Right forelimb (tissue), 1 donor: Measurements from ENCODE around the gene NECTIN3.

Experiments used
- DNase-seq: peaks from one replicate; pipeline ENCODE4 v3.0.0-alpha.2; 2018

Gene NECTIN3

GRCh38 chr3:111087924-111088469 is 16.4 kb downstream of the NECTIN3 start:
- no peak for DNase-seq

- no peak for DNase-seq
These were observed 25.0 kb downstream of the NECTIN3 start for GRCh38 chr3:111096487-111097209.

- DNase-seq, result no peak
These were observed 32.2 kb downstream of the NECTIN3 start for GRCh38 chr3:111103807-111104206.

GRCh38 chr3:111106993-111107661 is 35.5 kb downstream of the NECTIN3 start:
- no peak for DNase-seq

GRCh38 chr3:111107662-111108035 is 36.0 kb downstream of the NECTIN3 start:
- no peak for DNase-seq

- DNase-seq, result no peak
These were observed 41.3 kb downstream of the NECTIN3 start for GRCh38 chr3:111112913-111113312.

GRCh38 chr3:111128884-111129283 is 57.3 kb downstream of the NECTIN3 start:
- no peak for DNase-seq

GRCh38 chr3:111130827-111131226 is 59.2 kb downstream of the NECTIN3 start:
- DNase-seq, result no peak

GRCh38 chr3:111134302-111134701 is 62.7 kb downstream of the NECTIN3 start:
- no peak for DNase-seq

- no peak for DNase-seq
These were observed 79.8 kb downstream of the NECTIN3 start for GRCh38 chr3:111151438-111151837.

GRCh38 chr3:111152496-111152895 is 80.9 kb downstream of the NECTIN3 start:
- no peak for DNase-seq

GRCh38 chr3:111156517-111156916 is 84.9 kb downstream of the NECTIN3 start:
- DNase-seq, result no peak

- no peak for DNase-seq
These were observed 87.8 kb downstream of the NECTIN3 start for GRCh38 chr3:111159391-111159790.

GRCh38 chr3:111164621-111165020 is 93.0 kb downstream of the NECTIN3 start:
- DNase-seq, result no peak

GRCh38 chr3:111165411-111165810 is 93.8 kb downstream of the NECTIN3 start:
- DNase-seq, result no peak

- no peak for DNase-seq
These were observed 101.8 kb downstream of the NECTIN3 start for GRCh38 chr3:111173328-111173900.

GRCh38 chr3:111173906-111174305 is 102.3 kb downstream of the NECTIN3 start:
- no peak for DNase-seq

- no peak for DNase-seq
These were observed 118.9 kb downstream of the NECTIN3 start for GRCh38 chr3:111190518-111190917.

- DNase-seq, result no peak
These were observed 121.9 kb downstream of the NECTIN3 start for GRCh38 chr3:111193472-111193871.

- DNase-seq, result no peak
These were observed 122.4 kb downstream of the NECTIN3 start for GRCh38 chr3:111194048-111194447.

- DNase-seq, result no peak
These were observed 125.9 kb downstream of the NECTIN3 start for GRCh38 chr3:111197485-111197884.

GRCh38 chr3:111200027-111200426 is 128.4 kb downstream of the NECTIN3 start:
- no peak for DNase-seq

GRCh38 chr3:111210003-111210711 is 138.5 kb downstream of the NECTIN3 start:
- DNase-seq, result no peak
